ENCODE measurements around the gene RITA1.

DNA sequence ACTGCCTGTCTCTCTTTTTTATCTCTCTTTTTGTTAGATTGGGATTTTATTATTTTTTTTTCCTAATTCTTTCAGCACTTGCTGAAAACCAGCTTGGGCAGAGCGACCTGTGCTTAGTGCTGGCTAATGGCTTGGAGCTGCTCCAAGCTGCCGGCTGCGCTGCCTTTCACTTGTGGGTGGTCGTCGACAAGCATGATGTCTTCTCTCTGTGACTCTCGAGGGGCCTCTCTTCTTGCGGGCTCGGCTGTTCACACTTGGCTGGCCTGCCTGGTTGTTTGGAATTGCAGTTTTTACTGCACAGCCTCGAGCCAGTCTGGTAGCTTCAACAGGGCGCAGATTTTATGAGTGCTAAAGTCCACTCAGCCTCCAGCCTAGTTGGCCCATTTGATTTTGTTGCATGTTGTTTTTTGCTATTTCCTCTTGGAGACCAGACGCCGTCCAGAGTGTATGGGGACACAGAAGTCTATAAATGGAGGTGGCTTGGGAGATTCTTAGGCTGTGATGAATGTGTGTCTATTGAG, 54.4 kb downstream of the RITA1 start:
- TF ChIP-seq YY1 (IDR thresholded peaks at IDR 0.05; ENCODE audit: insufficient read depth, insufficient read length), result no peak
- no peak for TF ChIP-seq ZNF274 (IDR thresholded peaks at IDR 0.05; ENCODE audit: low read depth, low read length)

All from NT2/D1 (cell line).